Mesenchymal stem cell (in vitro differentiated cells and primary cell): ENCODE measurements around the gene MSLN.

Experiments
- DNase-seq: peaks from one replicate; pipeline ENCODE4 v3.0.0-alpha.2; 2013
- H2AFZ ChIP-seq: one replicate; pipeline ENCODE4 v1.6.1; 2013; ENCODE audit warnings: low read depth, mild to moderate bottlenecking, control low read depth, inconsistent platforms, low read length, moderate library complexity
- H2AK5ac ChIP-seq: 2 replicates; pipeline ENCODE4 v1.6.1; 2013; ENCODE audit warnings: low read length, moderate library complexity, mild to moderate bottlenecking, inconsistent platforms; ENCODE audit not compliant: severe bottlenecking
- H2BK120ac ChIP-seq: one replicate; pipeline ENCODE4 v1.6.1; 2013; ENCODE audit warnings: low read depth, mild to moderate bottlenecking, inconsistent platforms, low read length, moderate library complexity
- H2BK12ac ChIP-seq, 2 experiments: one replicate each; pipeline ENCODE4 v1.6.1; 2013; ENCODE audit warnings: inconsistent platforms in 2 of 2, low read length in 2 of 2, mild to moderate bottlenecking in 2 of 2, moderate library complexity in 2 of 2, control low read depth in 1 of 2
- H2BK15ac ChIP-seq: one replicate; pipeline ENCODE4 v1.6.1; 2013; ENCODE audit warnings: mild to moderate bottlenecking, low read depth, inconsistent platforms; ENCODE audit not compliant: poor library complexity, severe bottlenecking
- H2BK5ac ChIP-seq: 2 replicates; pipeline ENCODE4 v1.6.1; 2013; ENCODE audit warnings: low read depth, mild to moderate bottlenecking, low read length, control low read depth, inconsistent platforms; ENCODE audit not compliant: poor library complexity, severe bottlenecking
- H3K14ac ChIP-seq, 2 experiments: one replicate each; pipeline ENCODE4 v1.6.1; 2013; ENCODE audit warnings: inconsistent platforms in 2 of 2, low read length in 2 of 2, control low read depth in 1 of 2, mild to moderate bottlenecking in 1 of 2, moderate library complexity in 1 of 2
- H3K18ac ChIP-seq, 2 experiments: one replicate each; pipeline ENCODE4 v1.6.1; 2013; ENCODE audit warnings: inconsistent platforms in 2 of 2, low read length in 2 of 2, control low read depth in 1 of 2, low read depth in 1 of 2, mild to moderate bottlenecking in 1 of 2
- H3K23ac ChIP-seq, 2 experiments: one replicate each; pipeline ENCODE4 v1.6.1; 2013; ENCODE audit warnings: inconsistent platforms in 2 of 2, low read length in 2 of 2, mild to moderate bottlenecking in 2 of 2, moderate library complexity in 2 of 2, control low read depth in 1 of 2
- H3K27ac ChIP-seq: 2 replicates; pipeline ENCODE4 v1.5.1; 2013; ENCODE audit warnings: mild to moderate bottlenecking, moderate library complexity, low read length, control low read depth, inconsistent platforms; ENCODE audit not compliant: poor library complexity, severe bottlenecking
- H3K27me3 ChIP-seq, 2 experiments: 2 replicates each; pipeline versions ENCODE4 v1.6.1 to v1.7.0; 2013; ENCODE audit warnings: low read length in 2 of 2, mild to moderate bottlenecking in 2 of 2, moderate library complexity in 2 of 2, control low read depth in 1 of 2, inconsistent platforms in 1 of 2; ENCODE audit not compliant: control insufficient read depth in 1 of 2, insufficient read depth in 1 of 2
- H3K36me3 ChIP-seq, 2 experiments: 2 replicates each; pipeline versions ENCODE4 v1.6.1 to v1.7.0; 2013; ENCODE audit warnings: low read length in 2 of 2, control low read depth in 1 of 2, inconsistent platforms in 1 of 2, low read depth in 1 of 2, mild to moderate bottlenecking in 1 of 2; ENCODE audit not compliant: insufficient read depth in 2 of 2, control insufficient read depth in 1 of 2
- H3K4ac ChIP-seq, 2 experiments: one replicate each; pipeline ENCODE4 v1.6.1; 2013; ENCODE audit warnings: inconsistent platforms in 2 of 2, low read length in 2 of 2, mild to moderate bottlenecking in 2 of 2, moderate library complexity in 2 of 2, control low read depth in 1 of 2, low read depth in 1 of 2
- H3K4me1 ChIP-seq: 2 replicates; pipeline ENCODE4 v1.6.1; 2013; ENCODE audit warnings: low read depth, low read length, control low read depth; ENCODE audit not compliant: control insufficient read depth, insufficient read depth
- H3K4me2 ChIP-seq: 2 replicates; pipeline ENCODE4 v1.6.1; 2013; ENCODE audit warnings: low read length, mild to moderate bottlenecking, inconsistent platforms; ENCODE audit not compliant: poor library complexity, severe bottlenecking
- H3K4me3 ChIP-seq, 2 experiments: 2 replicates each; pipeline versions ENCODE4 v1.5.1 to v1.7.0; 2013; ENCODE audit warnings: low read length in 2 of 2, mild to moderate bottlenecking in 2 of 2, control low read depth in 1 of 2, low read depth in 1 of 2; ENCODE audit not compliant: insufficient read depth in 1 of 2
- H3K79me1 ChIP-seq: replicated peaks from 2 replicates; pipeline ENCODE4 v1.6.1; 2013; ENCODE audit warnings: mild to moderate bottlenecking, control low read depth, low read length, inconsistent platforms; ENCODE audit not compliant: poor library complexity, severe bottlenecking
- H3K9ac ChIP-seq: 2 replicates; pipeline ENCODE4 v1.7.0; 2013; ENCODE audit warnings: mild to moderate bottlenecking, low read length, moderate library complexity
- H3K9me3 ChIP-seq: 2 replicates; pipeline ENCODE4 v1.7.0; 2013; ENCODE audit warnings: mild to moderate bottlenecking, low read length; ENCODE audit not compliant: control insufficient read depth
- H4K8ac ChIP-seq: one replicate; pipeline ENCODE4 v1.6.1; 2013; ENCODE audit warnings: inconsistent platforms, mild to moderate bottlenecking, low read length, moderate library complexity
- H4K91ac ChIP-seq: one replicate; pipeline ENCODE4 v1.6.1; 2013; ENCODE audit warnings: mild to moderate bottlenecking, low read length, inconsistent platforms
- WGBS: methylation state at CpG from one replicate; pipeline ENCODE4 v1.1.7; 2013; ENCODE audit warnings: mixed read lengths; 5-methylcytosine and 5-hydroxymethylcytosine counted together

Gene MSLN

DNA sequence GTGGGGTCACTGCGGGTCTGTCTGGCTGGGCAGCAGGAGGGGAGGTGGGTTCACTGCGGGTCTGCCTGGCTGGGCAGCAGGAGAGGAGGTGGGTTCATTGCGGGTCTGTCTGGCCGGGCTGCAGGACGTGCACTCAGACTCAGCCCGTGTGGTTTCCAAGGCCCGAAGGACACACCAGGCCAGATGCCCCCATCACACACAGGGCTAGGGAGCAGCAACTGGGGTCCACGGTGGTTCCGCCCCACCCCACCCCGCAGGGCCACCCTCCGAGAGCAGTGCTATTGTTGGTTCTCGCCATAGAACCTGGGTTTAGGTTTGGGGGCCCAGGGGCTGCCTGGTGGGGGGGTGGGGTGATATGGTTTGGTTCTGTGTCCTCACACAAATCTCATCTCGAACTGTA lies 13.9 kb upstream of the MSLN start:
- H3K4me1 ChIP-seq = peaks cover 6% of the 10 kb centered on the region
- no peak for DNase-seq
- no peaks in the 10 kb centered on the region for H3K9me3 ChIP-seq
- H3K18ac ChIP-seq = no peak overlapping the region
- peaks cover 0 to 16% of the 10 kb centered on the region in 2 experiments for H3K27me3 ChIP-seq
- H3K4me2 ChIP-seq = no peak overlapping the region
- no peak overlapping the region for H3K27ac ChIP-seq
- H3K4me3 ChIP-seq = no peak overlapping the region
- H3K14ac ChIP-seq = no peak overlapping the region
- H2BK5ac ChIP-seq = no peak overlapping the region
- no peak overlapping the region for H3K4ac ChIP-seq
- H3K9ac ChIP-seq = no peak overlapping the region
- H2AK5ac ChIP-seq = no peak overlapping the region
- peaks cover 2% of the 10 kb centered on the region for H3K79me1 ChIP-seq
- no peaks in the 10 kb centered on the region for H3K36me3 ChIP-seq
- H4K91ac ChIP-seq = no peak overlapping the region
- H4K8ac ChIP-seq = no peak overlapping the region
- no peak overlapping the region for H2BK15ac ChIP-seq
- 87% methylated on average over 11 of the region's 13 CpGs for WGBS
- no peak overlapping the region for H3K23ac ChIP-seq
- no peak overlapping the region for H2BK12ac ChIP-seq
- H2AFZ ChIP-seq = no peak overlapping the region
- no peak overlapping the region for H2BK120ac ChIP-seq

DNA sequence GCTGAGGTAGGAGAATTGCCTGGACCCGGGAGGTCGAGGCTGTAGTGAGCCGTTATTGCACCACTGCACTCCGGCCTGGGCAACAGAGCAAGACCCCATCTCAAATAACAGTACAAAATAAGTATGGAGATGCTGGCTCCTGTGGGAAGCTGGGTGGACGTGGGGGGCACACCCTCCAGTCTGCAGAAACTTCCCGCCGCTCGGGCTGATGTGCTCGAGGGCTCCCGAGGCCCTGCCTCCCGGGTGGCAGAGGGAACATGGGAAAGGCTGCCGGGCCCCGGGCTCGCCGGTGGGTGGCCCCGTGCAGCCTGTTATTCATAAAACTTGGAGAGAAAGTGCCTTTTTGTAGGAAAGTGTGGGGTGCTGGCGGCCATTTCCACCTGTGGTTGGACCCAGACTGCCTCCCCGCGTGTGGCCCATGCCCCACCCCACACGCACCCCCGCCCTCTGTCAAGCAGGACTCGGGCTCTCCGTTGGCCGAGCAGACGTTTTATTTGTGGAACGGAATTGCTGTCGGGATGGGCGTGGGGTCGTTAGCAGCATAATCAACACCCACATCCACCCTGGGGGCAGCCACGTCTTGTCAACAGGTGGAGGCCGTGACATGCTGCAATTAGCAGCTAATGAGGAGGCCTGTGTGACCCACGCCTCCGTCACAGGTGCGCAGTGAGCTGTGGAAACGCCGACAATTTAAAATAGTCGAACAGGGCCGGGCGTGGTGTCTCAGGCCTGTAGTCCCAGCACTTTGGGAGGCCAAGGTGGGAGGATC lies 12.4 kb upstream of the MSLN start:
- Histone ChIP-seq H3K4ac (no peak overlapping the region), H4K8ac (no peak overlapping the region), H4K91ac (no peak overlapping the region), H3K9ac (no peak overlapping the region), H3K27ac (no peak overlapping the region), H3K79me1 (no peaks in the 10 kb centered on the region), H2BK120ac (no peak overlapping the region), H2AFZ (no peak overlapping the region), H3K27me3 (peaks cover 8 to 29% of the 10 kb centered on the region in 2 experiments), H3K4me1 (peaks cover 6% of the 10 kb centered on the region), H2BK5ac (no peak overlapping the region), H3K18ac (no peak overlapping the region), H3K36me3 (no peaks in the 10 kb centered on the region), H2BK15ac (no peak overlapping the region), H3K23ac (no peak overlapping the region), H3K14ac (no peak overlapping the region), H2AK5ac (no peak overlapping the region), H2BK12ac (no peak overlapping the region), H3K4me3 (no peak overlapping the region), H3K9me3 (no peaks in the 10 kb centered on the region), H3K4me2 (no peak overlapping the region)
- 88% methylated on average over 39 of the region's 39 CpGs for WGBS
- DNase-seq = no peak

DNA sequence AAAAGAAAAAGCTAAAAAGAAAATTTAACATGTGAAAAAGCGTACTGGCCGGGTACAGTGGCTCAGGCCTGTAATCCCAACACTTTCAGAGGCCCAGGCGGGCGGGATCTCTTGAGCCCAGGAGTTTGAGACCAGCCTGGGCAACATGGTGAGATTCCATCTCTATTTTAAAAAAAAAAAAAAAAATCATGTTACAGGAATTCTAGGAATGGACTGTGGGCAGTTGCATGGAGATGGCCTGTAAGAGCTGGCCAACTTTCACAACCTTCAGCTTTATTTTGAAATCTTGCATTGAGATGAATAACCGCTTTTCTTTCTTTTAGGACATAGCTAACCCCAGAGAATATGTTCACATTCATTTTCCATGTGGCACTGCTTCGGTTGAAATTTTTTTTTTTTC lies 11.5 kb upstream of the MSLN start:
- Histone ChIP-seq H3K27ac (no peak overlapping the region), H3K79me1 (no peaks in the 10 kb centered on the region), H3K9me3 (no peaks in the 10 kb centered on the region), H4K8ac (no peak overlapping the region), H2BK120ac (no peak overlapping the region), H3K4me2 (no peak overlapping the region), H2BK5ac (no peak overlapping the region), H3K9ac (no peak overlapping the region), H3K4me1 (peaks cover 6% of the 10 kb centered on the region), H2AFZ (no peak overlapping the region), H2BK12ac (no peak overlapping the region), H3K23ac (no peak overlapping the region), H2AK5ac (no peak overlapping the region), H3K4ac (no peak overlapping the region), H4K91ac (no peak overlapping the region), H3K36me3 (no peaks in the 10 kb centered on the region), H3K14ac (no peak overlapping the region), H2BK15ac (no peak overlapping the region), H3K4me3 (no peak overlapping the region), H3K27me3 (peaks cover 8 to 32% of the 10 kb centered on the region in 2 experiments), H3K18ac (no peak overlapping the region)
- 93% methylated on average over 6 of the region's 6 CpGs for WGBS
- peak; percentile 65 for DNase-seq

DNA sequence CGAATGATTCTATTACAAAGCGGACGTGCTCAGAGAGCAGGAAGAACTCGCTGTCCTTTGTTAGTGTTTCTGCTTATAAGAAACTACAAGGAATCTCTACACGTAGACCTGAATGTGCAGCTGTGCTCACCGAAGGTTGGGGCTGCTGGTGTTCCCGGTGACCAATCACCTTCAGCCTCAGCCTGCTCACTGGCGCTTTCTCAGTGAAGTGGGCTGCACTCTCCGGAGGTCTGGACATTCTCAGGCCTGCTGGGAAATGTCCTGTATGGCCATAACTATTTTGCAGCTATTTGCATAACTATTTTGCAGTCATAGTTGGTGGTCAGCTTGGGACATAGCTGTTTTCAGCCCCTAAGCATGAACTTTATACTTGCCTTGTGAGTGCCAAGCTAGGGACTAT lies 10.0 kb upstream of the MSLN start:
- WGBS = 69% methylated on average over 9 of the region's 9 CpGs
- no peak overlapping the region for H3K4me3 ChIP-seq
- H3K23ac ChIP-seq = no peak overlapping the region
- no peaks in the 10 kb centered on the region for H3K36me3 ChIP-seq
- H2AFZ ChIP-seq = no peak overlapping the region
- no peak overlapping the region for H2AK5ac ChIP-seq
- no peak overlapping the region for H2BK120ac ChIP-seq
- H3K27ac ChIP-seq = no peak overlapping the region
- H3K4me1 ChIP-seq = peaks cover 6% of the 10 kb centered on the region
- H2BK5ac ChIP-seq = no peak overlapping the region
- no peak overlapping the region for H3K4me2 ChIP-seq
- peaks cover 8 to 37% of the 10 kb centered on the region in 2 experiments for H3K27me3 ChIP-seq
- H3K9ac ChIP-seq = no peak overlapping the region
- H3K18ac ChIP-seq = no peak overlapping the region
- no peak overlapping the region for H2BK12ac ChIP-seq
- DNase-seq = no peak
- H3K4ac ChIP-seq = no peak overlapping the region
- H4K91ac ChIP-seq = no peak overlapping the region
- no peaks in the 10 kb centered on the region for H3K79me1 ChIP-seq
- H3K14ac ChIP-seq = no peak overlapping the region
- no peak overlapping the region for H2BK15ac ChIP-seq
- no peaks in the 10 kb centered on the region for H3K9me3 ChIP-seq
- H4K8ac ChIP-seq = no peak overlapping the region
